Activated CD8-positive, alpha-beta T cell treated with anti-CD3 and anti-CD28 coated beads for 36 hours (primary cell): ENCODE data around the gene CD226. TPM values are rescaled to one million over a fixed set of nuclear protein-coding genes. Genes with fewer than 3 reads are reported as not detected.

Source experiments
- ATAC-seq: fragments of 200-7000 bp; cut with Tn5 transposase; one replicate; pipeline ENCODE4 v1.10.0; 2021; ENCODE audit warnings: mild to moderate bottlenecking, moderate library complexity
- CTCF ChIA-PET: fragments of 350-600 bp; sonication (Branson Sonifier 250); formaldehyde crosslinking; loops from one replicate; lab custom pipeline; 2021; ENCODE audit warnings: antibody characterized with exemption; lab: Charles Lee
- POLR2A ChIA-PET: fragments of 350-600 bp; sonication (Branson Sonifier 250); formaldehyde crosslinking; loops from one replicate; lab custom pipeline; 2021; ENCODE audit warnings: antibody characterized with exemption; lab: Charles Lee
- DNase-seq: peaks from one replicate; pipeline ENCODE4 v3.0.0-alpha.2; 2020
- H3K27ac Mint-ChIP-seq: one replicate; pipeline ENCODE4 v1.8.0; 2021; ENCODE audit warnings: mild to moderate bottlenecking, mixed read lengths
- H3K27me3 Mint-ChIP-seq: one replicate; pipeline ENCODE4 v1.8.0; 2021; ENCODE audit warnings: mixed read lengths
- H3K36me3 Mint-ChIP-seq: one replicate; pipeline ENCODE4 v1.8.0; 2021; ENCODE audit warnings: low read depth, mixed read lengths
- H3K4me1 Mint-ChIP-seq: one replicate; pipeline ENCODE4 v1.8.0; 2021; ENCODE audit warnings: low read depth, mixed read lengths
- H3K4me3 Mint-ChIP-seq: one replicate; pipeline ENCODE4 v1.8.0; 2021; ENCODE audit warnings: mild to moderate bottlenecking, moderate library complexity, mixed read lengths
- H3K9me3 Mint-ChIP-seq: one replicate; pipeline ENCODE4 v1.8.0; 2021; ENCODE audit warnings: mixed read lengths
- intact Hi-C: fragments of 100-400 bp; cut with micrococcal nuclease; formaldehyde crosslinking; loops from one replicate; pipeline ENCODE4 v1.10.0; 2022
- total RNA-seq, 2 experiments: library from RNA; stranded (reverse); gene quantifications; one replicate each; pipeline ENCODE4 v1.2.3, GENCODE V29; 2021
- TF ChIP-seq, protein P1 (sequence below): fragments of 200-600 bp; IDR thresholded peaks from one replicate; pipeline ENCODE4 v1.8.0; 2022; ENCODE audit warnings: antibody characterized with exemption, mild to moderate bottlenecking

The CD226 gene
- total RNA-seq, 2 experiments from 2014 or later, result 41.5 to 41.7 TPM

DNA sequence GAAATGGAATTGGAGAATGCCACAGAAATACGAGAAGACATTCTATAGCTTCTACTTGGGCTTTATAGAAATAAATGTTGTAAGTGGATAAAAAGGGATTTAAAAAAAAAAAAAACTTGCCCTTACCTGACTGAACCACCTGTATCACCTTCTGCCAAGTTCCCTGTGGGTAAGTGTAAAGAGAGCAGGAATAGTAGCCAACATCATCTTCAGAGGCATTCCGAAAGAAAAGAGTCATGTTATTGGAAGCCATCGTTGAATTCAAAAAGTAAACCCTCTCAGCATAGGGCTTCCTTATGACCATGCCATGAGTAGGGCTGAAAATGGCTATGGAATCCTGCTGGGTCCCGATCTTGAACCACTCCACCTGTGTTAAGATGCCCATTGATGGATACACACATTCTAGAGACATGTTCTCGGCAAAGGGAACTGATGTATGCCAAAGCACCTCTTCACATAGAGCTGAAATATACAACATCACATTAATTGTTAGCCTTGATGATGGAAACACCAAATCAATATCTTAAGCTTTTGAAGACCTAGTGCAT, 991 bp downstream of the CD226 start:
- H3K9me3 Mint-ChIP-seq, result peaks cover 15% of the 10 kb centered on the region
- DNase-seq (no peak), ATAC-seq (no peak)
- H3K4me3 Mint-ChIP-seq, result peak overlapping the region; percentile 84
- POLR2A ChIA-PET, result interaction anchor here (1.0 to 4.9 kb wide), 8 partner anchors 8 to 55 kb away, joined by 3 to 42 read pairs (median 4); no protein-coding TSS in a partner anchor
- intact Hi-C loops, result loop anchor here (10.0 kb wide), 1 partner anchor 128 kb away; no protein-coding TSS in a partner anchor
- H3K4me1 Mint-ChIP-seq, result peaks cover 55% of the 10 kb centered on the region
- no peaks in the 10 kb centered on the region for H3K27me3 Mint-ChIP-seq
- TF ChIP-seq, protein P1, sequence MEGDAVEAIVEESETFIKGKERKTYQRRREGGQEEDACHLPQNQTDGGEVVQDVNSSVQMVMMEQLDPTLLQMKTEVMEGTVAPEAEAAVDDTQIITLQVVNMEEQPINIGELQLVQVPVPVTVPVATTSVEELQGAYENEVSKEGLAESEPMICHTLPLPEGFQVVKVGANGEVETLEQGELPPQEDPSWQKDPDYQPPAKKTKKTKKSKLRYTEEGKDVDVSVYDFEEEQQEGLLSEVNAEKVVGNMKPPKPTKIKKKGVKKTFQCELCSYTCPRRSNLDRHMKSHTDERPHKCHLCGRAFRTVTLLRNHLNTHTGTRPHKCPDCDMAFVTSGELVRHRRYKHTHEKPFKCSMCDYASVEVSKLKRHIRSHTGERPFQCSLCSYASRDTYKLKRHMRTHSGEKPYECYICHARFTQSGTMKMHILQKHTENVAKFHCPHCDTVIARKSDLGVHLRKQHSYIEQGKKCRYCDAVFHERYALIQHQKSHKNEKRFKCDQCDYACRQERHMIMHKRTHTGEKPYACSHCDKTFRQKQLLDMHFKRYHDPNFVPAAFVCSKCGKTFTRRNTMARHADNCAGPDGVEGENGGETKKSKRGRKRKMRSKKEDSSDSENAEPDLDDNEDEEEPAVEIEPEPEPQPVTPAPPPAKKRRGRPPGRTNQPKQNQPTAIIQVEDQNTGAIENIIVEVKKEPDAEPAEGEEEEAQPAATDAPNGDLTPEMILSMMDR, result no peak
- CTCF ChIA-PET, result interaction anchor here (1.2 to 3.8 kb wide), 2 partner anchors 9 to 11 kb away, joined by 3 to 15 read pairs; no protein-coding TSS in a partner anchor
- peaks cover 56% of the 10 kb centered on the region for H3K36me3 Mint-ChIP-seq
- no peak overlapping the region for H3K27ac Mint-ChIP-seq

DNA sequence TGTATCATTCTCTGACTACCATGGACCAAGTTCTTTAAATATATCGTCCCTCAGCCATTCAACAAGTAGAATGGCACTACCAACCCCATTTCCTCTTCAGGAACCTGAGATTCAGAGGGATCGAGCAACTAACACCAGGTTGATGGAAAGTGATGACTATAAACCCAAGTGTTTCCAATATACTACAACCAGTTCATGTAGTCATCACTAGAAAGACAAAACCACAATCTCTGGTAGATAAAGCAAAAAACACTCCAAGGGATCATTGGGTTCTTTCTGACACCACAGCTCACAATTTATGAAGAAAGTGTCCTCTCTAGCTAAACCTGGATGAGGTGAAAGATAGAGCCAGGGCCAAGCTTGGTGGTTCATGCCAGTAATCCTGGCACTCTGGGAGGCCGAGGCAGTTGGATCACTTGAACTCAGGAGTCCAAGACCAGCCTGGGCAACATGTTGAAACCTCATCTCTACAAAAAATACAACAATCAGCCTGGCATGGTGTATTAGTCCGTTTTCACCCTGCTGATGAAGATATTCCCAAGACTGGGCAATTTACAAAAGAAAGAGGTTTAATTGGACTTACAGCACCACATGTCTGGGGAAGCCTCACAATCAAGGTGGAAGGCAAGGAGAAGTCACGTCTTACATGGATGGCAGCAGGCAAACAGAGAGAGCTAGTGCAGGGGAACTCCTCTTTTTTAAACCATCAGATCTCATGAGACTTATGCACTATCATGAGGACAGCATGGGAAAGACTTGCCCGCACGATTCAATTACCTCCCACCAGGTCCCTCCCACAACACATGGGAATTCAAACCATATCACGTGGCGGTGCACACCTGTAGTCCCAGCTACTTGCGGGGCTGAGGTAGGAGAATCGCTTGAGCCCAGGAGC, 2.2 kb downstream of the CD226 start:
- DNase-seq (peak; percentile 43), ATAC-seq (peak; percentile 28)
- ChIA-PET POLR2A (interaction anchor here (1.0 to 4.9 kb wide), 8 partner anchors 10 to 60 kb away, joined by 3 to 42 read pairs (median 9); no protein-coding TSS in a partner anchor), CTCF (interaction anchor here (1.9 to 3.8 kb wide), 3 partner anchors 10 to 47 kb away, joined by 9 to 15 read pairs (median 11); no protein-coding TSS in a partner anchor)
- Mint-ChIP-seq H3K36me3 (peaks cover 64% of the 10 kb centered on the region), H3K27ac (no peak overlapping the region), H3K9me3 (peaks cover 23% of the 10 kb centered on the region), H3K4me1 (peaks cover 60% of the 10 kb centered on the region), H3K4me3 (peak overlapping the region; percentile 84), H3K27me3 (no peaks in the 10 kb centered on the region)
- TF ChIP-seq, protein P1, result no peak
- intact Hi-C loops, result loop anchor here (1.0 to 10.0 kb wide), 4 partner anchors 10 to 129 kb away; no protein-coding TSS in a partner anchor

- POLR2A ChIA-PET, result interaction anchor here (0.7 to 4.9 kb wide), 9 partner anchors 9 to 59 kb away, joined by 3 to 42 read pairs (median 7); no protein-coding TSS in a partner anchor
- H3K27ac Mint-ChIP-seq, result no peak overlapping the region
Measured at GRCh38 chr18:69944436-69944835, 3.2 kb downstream of the CD226 start.

DNA sequence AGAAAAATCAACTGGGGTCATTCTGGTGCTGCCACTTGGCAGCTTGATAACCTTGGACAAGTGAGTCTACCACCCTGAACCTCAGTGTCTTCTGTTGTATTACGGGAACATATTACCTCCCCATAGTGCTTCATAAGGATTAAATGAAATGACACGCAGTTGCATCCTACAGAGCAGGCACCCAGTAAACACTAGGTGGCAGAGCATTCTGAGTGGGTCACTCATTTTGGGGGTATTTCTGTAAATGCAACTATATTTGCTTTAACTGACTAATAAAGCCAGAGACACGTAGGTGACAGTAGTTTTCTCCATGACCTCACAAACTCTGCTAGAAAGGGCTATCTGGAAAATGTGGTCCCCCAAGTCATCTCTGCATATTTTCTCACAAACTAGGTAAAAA, 4.7 kb downstream of the CD226 start:
- H3K4me3 Mint-ChIP-seq, result peak overlapping the region; percentile 84
- H3K36me3 Mint-ChIP-seq, result peaks cover 88% of the 10 kb centered on the region
- H3K27me3 Mint-ChIP-seq, result no peaks in the 10 kb centered on the region
- ATAC-seq, result peak; percentile 55
- intact Hi-C loops, result loop anchor here (10.0 kb wide), 1 partner anchor 132 kb away; no protein-coding TSS in a partner anchor
- CTCF ChIA-PET, result interaction anchor here (1.0 to 2.6 kb wide), 4 partner anchors 9 to 45 kb away, joined by 3 to 9 read pairs (median 5); no protein-coding TSS in a partner anchor
- TF ChIP-seq, protein P1, result peak; percentile 58
- no peak overlapping the region for H3K27ac Mint-ChIP-seq
- POLR2A ChIA-PET, result interaction anchor here (0.6 to 4.9 kb wide), 8 partner anchors 8 to 57 kb away, joined by 3 to 42 read pairs (median 5); no protein-coding TSS in a partner anchor
- DNase-seq, result peak; percentile 69
- peaks cover 80% of the 10 kb centered on the region for H3K4me1 Mint-ChIP-seq
- H3K9me3 Mint-ChIP-seq, result peaks cover 32% of the 10 kb centered on the region

More at GRCh38 chr18:69944436-69944835, 3.2 kb downstream of the CD226 start:
- Mint-ChIP-seq H3K27me3 (no peaks in the 10 kb centered on the region), H3K9me3 (peaks cover 32% of the 10 kb centered on the region), H3K4me1 (peaks cover 70% of the 10 kb centered on the region), H3K4me3 (peak overlapping the region; percentile 84), H3K36me3 (peaks cover 74% of the 10 kb centered on the region)
- intact Hi-C loops, result loop anchor here (2.0 to 10.0 kb wide), 3 partner anchors 36 to 130 kb away; no protein-coding TSS in a partner anchor
- TF ChIP-seq, protein P1, result no peak
- ATAC-seq (peak; percentile 28), DNase-seq (peak; percentile 57)
- CTCF ChIA-PET, result interaction anchor here (0.6 to 3.8 kb wide), 7 partner anchors 9 to 142 kb away, joined by 3 to 15 read pairs (median 9); no protein-coding TSS in a partner anchor
